Fibroblast of the conjunctiva (primary cell): ENCODE data around the gene APOH.
"Not testable (repeated sequence)": the region's sequence is repeated elsewhere in the genome, so short reads cannot be mapped to it uniquely, and the experiment has no call there.

Experiments used
- DNase-seq: peaks from one replicate; pipeline ENCODE4 v3.0.0-alpha.2; 2010; ENCODE audit warnings: low read depth

Gene APOH, protein sequence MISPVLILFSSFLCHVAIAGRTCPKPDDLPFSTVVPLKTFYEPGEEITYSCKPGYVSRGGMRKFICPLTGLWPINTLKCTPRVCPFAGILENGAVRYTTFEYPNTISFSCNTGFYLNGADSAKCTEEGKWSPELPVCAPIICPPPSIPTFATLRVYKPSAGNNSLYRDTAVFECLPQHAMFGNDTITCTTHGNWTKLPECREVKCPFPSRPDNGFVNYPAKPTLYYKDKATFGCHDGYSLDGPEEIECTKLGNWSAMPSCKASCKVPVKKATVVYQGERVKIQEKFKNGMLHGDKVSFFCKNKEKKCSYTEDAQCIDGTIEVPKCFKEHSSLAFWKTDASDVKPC

DNA sequence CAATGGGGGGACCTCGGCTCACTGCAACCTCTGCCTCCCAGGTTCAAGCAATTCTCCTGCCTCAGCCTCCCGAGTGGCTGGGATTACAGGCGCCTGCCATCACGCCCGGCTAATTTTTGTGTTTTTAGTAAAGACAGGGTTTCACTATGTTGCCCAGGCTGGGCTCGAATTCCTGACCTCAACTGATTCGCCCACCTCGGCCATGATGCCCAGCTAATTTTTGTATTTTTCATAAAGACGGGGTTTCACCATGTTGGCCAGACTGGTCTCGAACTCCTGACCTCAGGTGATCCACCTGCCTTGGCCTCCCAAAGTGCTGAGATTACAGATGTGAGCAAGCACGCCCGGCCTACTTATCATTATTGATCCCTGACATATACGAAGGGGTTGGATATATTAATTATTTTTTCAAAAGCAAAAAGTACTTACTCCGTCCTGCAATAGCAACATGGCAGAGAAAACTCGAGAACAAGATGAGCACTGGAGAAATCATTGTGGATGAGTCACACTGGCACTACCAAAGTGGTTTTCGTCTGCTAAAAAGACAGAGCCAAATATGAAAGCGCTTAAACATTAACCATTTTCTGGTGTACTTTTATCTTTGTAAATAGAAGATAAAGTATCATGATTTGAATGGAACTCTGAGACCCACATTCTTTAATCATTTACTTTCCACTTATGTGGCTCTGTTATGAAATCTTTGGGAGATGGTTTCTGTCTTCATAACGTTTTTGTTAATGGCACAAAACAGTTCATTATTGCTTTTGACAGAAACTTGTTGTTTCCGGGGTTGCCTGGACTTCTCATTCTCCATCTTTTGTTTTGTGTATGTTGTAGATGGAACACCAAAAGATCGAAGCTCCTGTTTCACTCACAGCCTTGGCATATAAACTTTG, at the start of gene APOH:
Gene APOH, minus strand, starts transcription at position 529 of the 896 bp plus-strand sequence. Its CDS starts 36 bp downstream, at position 493.
- no peak for DNase-seq

DNA sequence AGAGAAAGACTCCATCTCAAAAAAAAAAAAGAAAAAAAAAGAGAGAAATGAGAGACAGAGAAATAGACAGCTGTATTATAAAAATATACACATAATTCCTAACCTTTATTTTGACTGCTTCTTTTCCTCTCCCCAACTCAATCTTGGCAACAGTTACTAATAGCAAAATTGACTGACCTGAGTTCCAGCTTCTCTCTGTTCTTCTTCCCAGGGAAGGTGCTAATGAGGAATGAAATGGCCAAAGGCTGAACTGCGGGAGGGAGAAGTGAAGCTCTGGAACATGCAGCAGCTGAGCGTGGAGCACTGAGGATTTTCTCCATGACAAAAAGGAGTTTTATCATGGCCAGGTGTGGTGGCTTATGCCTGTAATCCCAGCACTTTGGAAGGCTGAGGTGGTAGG, 48.0 kb upstream of the APOH start:
- DNase-seq = no peak

DNA sequence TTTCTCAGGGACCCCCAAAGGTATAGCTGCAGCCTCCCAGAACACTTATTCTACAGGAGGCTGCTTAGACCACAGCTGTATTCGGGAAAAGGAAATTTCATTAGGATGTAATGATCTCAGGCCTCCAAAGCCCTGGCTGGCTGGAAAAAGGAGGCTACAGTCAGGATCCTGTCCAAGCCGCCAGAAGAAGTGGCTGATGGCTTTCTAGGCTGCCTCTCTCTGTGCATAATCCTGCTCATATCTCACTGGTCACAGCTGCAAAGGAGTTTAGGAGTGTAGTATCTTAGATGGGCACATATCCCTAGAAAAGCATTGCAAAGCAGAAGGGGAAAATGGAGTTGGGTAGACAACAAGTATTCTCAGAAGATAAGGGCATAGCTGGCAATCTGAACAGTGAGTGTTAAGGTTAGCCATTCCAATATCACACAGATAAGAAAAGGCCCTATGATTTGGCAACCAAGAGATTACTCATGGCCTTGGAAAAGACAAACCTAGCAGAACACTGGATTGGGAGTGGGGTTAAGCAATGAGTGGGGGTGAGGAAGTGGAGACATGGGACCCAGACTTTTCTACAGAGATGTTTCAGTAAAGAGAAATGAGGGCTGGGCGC, 47.2 kb upstream of the APOH start:
- DNase-seq = no peak

DNA sequence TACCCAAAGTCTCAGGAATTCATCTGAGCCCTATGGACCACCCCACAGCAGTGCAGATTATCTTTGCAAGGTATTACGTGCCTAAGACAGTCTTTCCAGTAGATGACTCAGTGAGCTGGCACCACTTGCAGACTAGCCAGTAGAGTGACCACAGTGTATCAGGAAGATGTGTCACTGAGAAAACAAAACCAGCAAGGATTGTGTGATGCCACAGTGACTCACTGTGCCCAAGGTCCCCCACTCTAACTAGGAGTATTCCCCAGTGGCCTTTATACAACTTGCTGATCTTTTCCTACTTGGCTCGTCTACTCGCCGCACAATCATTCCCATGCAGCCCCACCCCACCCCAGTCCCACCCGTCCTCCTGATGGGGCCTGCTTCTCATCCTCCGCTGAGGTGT, 46.4 kb upstream of the APOH start:
- peak; percentile 88 for DNase-seq

DNA sequence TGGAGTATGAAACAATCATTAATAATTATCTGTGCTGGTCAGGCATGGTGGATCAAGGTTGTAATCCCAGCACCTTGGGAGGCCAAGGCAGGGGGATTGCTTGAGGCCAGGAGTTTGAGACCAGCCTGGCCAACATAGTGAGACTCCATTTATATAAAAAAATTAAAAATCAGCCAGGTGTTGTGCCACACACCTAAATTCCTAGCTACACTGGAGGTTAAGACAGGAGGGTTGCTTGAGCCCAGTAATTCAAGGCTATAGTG, 44.3 kb upstream of the APOH start:
- DNase-seq = no peak

DNA sequence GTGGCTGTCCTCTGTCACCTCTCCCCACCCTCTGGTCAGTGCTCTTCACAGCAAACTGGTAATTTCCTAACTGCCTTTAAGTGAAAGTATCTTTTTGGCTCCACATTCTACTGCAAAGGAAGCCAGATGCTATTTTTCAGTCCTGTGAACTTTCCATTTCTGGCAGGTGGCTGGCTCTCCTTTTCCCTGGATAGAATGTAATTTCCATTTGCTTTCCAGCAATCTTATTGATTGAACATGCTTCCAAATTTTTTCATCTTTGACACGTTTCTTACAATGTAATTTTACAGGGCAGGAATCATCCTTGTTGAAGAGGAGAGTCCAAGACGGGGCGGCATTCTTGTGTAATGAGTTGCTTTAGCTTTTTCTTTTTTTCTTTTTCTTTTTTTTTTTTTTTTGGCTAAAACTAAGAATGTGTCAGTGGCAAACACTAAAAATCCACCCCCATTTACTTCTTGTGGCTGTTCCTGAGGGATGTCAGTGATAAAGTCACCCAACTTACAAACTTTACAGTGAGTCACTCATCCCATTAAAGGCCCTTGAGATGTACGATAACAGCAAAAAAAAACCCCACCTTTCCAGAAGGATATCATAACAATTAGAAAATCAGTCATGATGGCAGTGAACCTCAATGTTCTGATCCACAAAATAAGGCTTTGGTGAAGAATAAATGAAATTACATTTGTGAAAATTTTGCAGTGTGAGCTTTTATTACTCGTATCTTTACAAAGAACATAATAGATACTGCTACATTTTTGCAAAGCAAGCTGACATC, 43.8 kb upstream of the APOH start:
- DNase-seq = peak; percentile 43

DNA sequence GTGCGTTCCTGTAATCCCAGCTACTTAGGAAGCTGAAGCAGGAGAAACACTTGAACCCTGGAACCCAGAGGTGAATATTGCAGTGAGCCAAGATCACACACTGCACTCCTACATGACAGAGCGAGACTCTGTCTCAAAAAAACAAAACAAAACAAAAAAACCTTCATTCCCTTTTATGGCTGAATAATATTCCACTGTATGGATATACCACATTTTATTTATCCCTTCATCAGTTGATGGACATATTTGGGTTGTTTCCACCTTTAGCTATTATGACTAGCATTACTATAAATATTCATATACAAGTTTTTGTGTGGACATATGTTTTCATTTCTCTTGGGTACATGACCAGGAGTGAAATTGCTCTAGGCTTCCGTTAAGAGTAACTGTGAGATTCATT, 42.3 kb upstream of the APOH start:
- no peak for DNase-seq

DNA sequence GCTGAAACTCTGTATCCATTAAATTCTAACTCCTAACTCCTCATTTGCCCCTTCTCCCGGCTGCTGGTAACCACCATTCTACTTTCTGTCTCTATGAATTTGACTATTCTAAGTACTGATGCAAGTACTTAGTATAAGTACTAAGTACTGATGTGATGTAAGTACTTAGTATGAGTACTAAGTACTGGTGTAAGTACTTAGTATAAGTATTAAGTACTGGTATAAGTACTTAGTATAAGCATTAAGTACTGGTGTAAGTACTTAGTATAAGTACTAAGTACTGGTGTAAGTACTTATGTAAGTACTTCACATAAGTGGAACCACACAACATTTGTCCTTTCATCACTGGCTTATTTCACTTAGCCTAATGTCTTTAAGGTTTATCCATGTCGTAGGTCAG, 40.9 kb upstream of the APOH start:
- DNase-seq = no peak

DNA sequence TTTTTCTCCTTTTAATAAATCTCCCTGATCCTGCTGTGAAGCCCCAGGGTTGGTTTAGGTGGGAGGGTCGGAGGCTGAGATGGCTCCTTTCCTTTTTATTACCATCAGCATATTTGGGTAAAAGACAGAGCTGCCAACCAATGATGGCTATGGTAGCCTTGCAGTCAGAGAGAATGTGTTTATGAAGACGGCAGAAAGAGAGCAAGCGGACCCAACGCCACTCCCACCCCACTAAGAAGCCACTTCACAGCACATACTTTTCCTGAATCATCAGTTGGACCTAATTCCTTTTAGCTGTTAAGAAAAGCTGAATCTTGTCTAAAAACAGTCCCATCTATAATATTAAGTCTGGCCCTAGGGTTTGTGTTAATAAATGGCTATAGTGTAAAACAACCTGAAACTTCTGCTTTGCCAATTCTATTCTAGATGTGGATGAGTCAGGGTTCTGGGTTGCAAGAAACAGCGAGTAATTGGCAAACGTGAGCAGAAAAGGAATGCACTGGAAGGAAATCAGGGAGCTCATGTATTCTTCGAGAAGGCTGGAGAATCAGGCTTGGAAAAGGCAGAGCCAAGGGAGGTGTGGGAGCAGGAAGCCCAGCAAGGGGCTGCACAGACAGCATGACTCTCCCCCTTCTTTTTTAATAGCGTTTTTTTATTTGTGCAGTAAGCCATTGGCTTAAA, 39.2 kb upstream of the APOH start:
- peak; percentile 78 for DNase-seq

DNA sequence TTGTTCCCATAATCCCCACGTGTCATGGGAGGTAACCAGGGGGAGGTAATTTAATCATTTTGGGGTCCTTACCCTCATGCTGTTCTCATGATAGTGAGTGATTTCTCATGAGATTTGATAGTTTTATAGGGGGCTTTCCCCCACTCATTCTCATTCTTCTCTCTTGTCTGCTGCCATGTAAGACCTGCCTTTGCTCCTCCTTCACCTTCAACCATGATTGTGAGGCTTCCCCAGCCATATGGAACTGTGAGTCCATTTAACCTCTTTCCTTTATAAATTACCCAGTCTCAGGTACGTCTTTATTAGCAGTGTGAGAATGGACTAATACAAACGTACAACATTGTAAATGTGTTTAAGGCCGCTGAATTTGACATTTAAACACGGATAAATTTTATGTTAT, 35.5 kb upstream of the APOH start:
- no peak for DNase-seq

DNA sequence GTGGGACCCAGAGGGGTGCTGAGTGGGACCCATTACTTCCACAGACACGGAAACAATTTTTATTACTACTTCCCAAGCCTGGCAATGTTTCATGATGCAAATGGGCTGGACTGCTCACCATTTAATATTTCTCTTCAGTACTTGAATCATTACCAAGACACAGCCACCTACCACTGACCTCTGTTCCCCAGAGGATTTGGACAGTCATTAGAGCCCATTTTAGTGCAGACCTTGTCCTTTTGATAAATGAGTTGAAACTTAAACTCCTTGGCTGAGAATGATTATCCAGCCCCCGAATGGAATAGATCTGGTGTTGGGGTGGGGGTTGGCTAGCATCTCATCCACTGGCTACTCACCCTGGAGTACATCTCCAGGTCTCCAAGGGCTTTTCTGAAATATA, 33.6 kb upstream of the APOH start:
- no peak for DNase-seq

DNA sequence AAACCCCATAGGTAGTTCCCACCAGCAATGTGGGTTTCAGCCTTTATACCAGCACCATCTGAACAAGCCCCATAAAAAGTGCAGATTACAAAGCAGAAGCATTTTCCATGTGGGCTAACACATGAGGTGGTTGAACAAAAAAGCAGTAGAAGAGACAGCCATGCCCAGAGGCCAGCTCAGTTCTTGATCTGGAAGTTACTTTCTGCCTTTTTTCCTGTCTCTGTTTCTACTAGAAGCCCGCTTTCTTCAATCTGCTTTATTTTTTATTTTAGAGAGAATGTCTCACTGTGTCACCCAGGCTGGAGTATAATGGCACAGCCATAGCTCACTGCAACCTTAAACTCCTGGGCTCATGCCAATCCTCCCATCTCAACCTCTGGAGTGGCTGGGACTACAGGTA, 31.5 kb upstream of the APOH start:
- no peak for DNase-seq

DNA sequence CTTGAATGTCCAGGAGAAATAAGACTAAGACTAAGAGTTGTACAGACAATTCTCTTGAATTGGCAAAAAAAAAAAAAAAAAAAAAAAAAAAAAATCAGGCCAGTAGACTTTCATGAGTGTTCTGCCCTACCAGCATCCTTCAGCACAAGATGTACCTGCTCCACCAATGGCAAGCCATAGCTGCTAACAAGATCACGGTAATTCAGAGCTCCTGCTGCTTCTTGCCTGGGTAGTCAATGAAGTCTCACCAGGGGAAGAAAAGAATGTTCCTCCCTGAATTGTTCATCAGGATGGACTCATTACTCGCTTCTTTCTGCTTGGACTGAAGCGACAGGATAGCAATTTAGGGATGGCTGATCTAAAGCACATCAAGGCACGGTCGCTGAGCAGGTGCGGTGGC, 31.1 kb upstream of the APOH start:
- DNase-seq = no peak

DNA sequence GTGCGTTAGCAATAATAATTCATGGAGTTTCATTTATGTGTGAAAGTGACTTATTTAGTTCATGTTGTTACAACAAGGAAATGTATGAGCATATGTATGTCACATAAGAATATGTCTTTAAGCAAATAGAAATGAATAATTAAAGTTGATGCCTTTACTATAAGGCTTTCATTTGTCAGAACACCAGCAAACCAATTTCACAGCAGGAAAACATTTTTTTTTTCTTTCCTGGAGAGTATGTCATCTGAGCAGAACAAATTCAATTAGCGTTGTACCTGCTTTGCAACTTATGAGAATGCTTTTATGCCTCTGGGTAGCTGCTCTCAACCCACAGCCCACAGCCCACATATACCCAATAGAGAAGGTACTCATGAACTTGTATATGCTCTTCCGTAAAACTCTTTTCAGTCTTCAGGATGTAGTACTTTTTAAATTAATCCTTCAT, 26.3 kb upstream of the APOH start:
- no peak for DNase-seq

DNA sequence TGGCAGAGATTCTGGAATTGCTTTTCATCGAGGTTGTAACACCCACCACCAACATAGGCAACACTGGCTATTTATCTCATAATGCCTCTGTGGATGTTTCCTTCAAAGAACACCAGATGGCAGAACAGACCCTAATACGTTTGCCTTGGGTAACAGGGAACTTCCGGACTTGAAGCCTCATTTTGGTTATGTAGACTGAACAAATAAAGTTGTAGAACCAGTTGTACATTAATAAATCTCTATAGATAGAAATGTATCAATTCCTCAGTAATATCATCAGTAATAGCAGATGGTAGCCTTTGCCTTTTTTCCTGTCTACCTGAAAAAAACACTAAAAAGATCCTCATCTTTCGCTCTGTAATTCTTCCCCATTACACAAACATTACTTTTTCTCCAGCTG, 25.9 kb upstream of the APOH start:
- peak; percentile 80 for DNase-seq

DNA sequence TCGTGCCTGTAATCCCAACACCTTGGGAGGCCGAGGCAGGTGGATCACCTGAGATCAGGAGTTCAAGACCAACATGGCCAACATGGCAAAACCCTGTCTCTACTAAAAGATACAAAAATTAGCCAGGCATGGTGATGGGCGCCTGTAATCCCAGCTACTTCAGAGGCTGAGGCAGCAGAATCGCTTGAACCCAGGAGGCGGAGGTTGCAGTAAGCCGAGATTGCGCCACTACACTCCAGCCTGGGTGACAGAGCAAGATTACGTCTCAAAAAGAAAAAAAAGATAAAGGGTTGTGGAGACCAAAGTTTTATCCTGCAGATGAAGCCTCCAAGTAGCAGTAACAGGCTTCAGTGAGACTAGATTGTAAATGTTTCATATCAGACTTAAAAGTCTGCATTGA, 24.2 kb upstream of the APOH start:
- not testable (repeated sequence) for DNase-seq

DNA sequence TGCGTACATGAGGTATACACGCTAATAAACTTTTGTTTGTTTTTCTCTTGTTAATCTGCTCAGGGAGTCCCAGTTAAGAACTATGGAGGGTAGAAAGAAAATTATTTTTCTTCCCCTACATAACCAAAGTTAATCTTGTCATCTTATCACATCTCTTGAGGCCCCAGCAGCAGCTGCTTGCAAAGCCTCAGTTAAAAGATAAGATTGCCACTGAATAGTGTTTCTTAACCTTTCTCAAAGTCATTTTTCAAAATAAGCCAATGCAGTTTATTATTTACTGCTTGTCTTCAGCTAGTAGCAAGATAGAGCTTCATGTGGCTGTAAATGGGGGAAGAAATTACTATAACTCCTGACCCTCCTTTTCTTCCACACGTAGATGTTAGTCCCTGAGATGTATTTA, 21.5 kb upstream of the APOH start:
- DNase-seq = no peak

DNA sequence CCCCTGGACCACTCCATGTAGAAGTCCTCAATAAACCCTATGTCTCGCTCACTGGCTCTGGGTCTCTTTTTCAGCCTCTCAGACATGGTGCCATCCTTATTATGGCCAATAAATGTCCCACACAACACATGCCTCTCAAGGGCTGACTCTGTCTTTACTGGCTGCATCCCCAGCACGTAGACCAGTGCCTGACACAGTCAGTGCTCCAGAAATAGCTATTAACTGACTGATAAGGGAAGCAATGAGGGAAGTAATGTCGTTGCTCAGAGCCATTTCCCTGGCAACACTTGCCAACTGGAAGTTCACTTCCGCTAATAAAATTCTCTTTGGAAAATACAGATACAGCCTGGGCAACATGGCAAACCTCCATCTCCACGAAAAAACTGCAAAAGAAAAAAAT, 19.1 kb upstream of the APOH start:
- no peak for DNase-seq

DNA sequence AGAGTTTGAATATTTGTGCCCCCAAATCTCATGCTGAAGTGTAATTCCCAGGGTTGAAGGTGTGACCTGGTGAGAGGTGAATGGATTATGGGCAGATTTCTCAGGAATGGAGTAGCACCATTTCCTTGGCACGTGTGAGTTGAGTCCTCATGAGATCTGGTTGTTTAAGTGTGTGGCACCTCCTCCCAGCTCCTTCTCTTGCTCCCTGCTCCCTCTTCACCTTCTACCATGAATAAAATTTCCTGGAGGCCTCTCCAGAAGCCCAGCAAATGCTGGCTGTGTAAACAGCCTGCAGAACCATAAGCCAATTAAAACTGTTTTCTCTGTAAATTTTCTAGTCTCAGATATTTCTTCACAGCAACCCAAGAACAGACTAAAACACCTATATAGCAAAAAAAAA, 12.6 kb upstream of the APOH start:
- no peak for DNase-seq

DNA sequence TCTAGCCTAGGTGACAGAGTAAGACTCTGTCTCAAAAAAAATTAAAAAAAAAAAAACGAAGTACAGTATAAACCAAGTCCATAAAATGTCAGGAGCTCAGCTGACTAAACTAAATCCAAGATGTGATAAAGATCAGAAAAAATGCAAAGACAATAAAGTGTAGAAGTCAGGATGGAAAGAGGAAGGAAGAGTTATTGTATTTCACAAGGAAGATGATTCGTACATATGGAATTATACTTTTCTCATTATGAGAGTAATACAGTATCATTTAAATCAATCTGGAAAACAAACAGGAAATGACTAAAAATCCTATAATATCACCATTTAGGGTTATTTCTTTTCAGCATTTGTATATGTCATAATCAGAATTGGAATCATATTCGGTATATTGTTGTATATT, 11.4 kb upstream of the APOH start:
- DNase-seq = no peak

DNA sequence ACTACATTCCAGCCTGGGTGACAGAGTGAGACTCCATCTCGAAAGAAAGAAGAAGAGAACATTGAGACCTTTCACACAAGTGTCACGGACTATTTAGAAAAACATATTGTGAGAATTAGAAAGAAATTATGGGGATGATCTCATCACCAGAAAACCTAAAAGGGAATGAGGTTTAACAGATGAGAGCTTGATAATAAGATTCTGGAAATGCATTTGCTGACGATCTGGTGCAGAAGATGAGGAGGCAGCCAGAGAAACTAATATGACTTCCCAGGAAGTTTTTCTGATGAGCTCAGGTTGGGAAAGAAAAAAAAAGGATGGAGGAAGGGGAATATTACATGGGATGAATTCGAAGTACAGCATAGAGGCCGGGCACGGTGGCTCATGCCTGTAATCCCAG, 10.8 kb upstream of the APOH start:
- no peak for DNase-seq
